Liver (tissue), 9 donors: ENCODE measurements around the gene RABAC1. TPM values are rescaled to one million over a fixed set of nuclear protein-coding genes. Genes with fewer than 3 reads are reported as not detected.

Experiments
- DNase-seq: peaks from one replicate; pipeline ENCODE4 v3.0.0-alpha.2; 2017; ENCODE audit warnings: low spot score
- H3K27ac ChIP-seq, 2 donors: one replicate each; pipeline ENCODE4 v1.7.0; 2013; ENCODE audit warnings: inconsistent platforms in 2 of 2, low read length in 2 of 2, control low read depth in 1 of 2, low read depth in 1 of 2, mild to moderate bottlenecking in 1 of 2
- H3K27me3 ChIP-seq, 4 donors: one replicate each; pipeline versions ENCODE4 v1.6.1 to v1.7.0; 2013; ENCODE audit warnings: low read length in 3 of 4, inconsistent platforms in 1 of 4, mild to moderate bottlenecking in 1 of 4, moderate library complexity in 1 of 4; ENCODE audit not compliant: control insufficient read depth in 4 of 4, insufficient read depth in 4 of 4
- H3K36me3 ChIP-seq, 4 donors: one replicate each; pipeline versions ENCODE4 v1.6.1 to v1.7.0; 2013; ENCODE audit warnings: low read length in 3 of 4, mild to moderate bottlenecking in 3 of 4, low read depth in 1 of 4, moderate library complexity in 1 of 4; ENCODE audit not compliant: control insufficient read depth in 4 of 4, insufficient read depth in 3 of 4
- H3K4me1 ChIP-seq, 4 donors: one replicate each; pipeline versions ENCODE4 v1.6.1 to v1.7.0; 2013; ENCODE audit warnings: low read length in 3 of 4, mild to moderate bottlenecking in 3 of 4, moderate library complexity in 1 of 4; ENCODE audit not compliant: control insufficient read depth in 4 of 4, insufficient read depth in 4 of 4
- H3K4me3 ChIP-seq, 3 donors: one replicate each; pipeline versions ENCODE4 v1.6.1 to v1.7.0; 2013; ENCODE audit warnings: low read length in 3 of 3, control low read depth in 1 of 3, low read depth in 1 of 3, mild to moderate bottlenecking in 1 of 3
- H3K9ac ChIP-seq, 2 donors: one replicate each; pipeline ENCODE4 v1.7.0; 2013; ENCODE audit warnings: low read length in 2 of 2, mild to moderate bottlenecking in 2 of 2, moderate library complexity in 2 of 2, control low read depth in 1 of 2, low read depth in 1 of 2
- H3K9me3 ChIP-seq, 4 donors: one replicate each; pipeline versions ENCODE4 v1.6.1 to v1.7.0; 2013; ENCODE audit warnings: low read length in 3 of 4; ENCODE audit not compliant: control insufficient read depth in 4 of 4
- ATF3 ChIP-seq: IDR thresholded peaks from 2 replicates; pipeline ENCODE4 v1.6.1; 2016; ENCODE audit warnings: antibody characterized with exemption
- CTCF ChIP-seq: fragments of 150-350 bp; IDR thresholded peaks from 2 replicates; pipeline ENCODE4 v1.5.1; 2017; ENCODE audit warnings: improper control_type of control experiment, low read depth, low read length; ENCODE audit not compliant: missing input control
- EGR1 ChIP-seq, 2 donors: IDR thresholded peaks; 2 replicates each; pipeline ENCODE4 v1.6.1; 2016 to 2018; ENCODE audit warnings: antibody characterized with exemption in 2 of 2, low read depth in 2 of 2
- FOXA1 ChIP-seq: IDR thresholded peaks from 2 replicates; pipeline ENCODE4 v1.6.1; 2016; ENCODE audit warnings: antibody characterized with exemption
- HNF4A ChIP-seq, 2 donors: conservative IDR thresholded peaks; 2 replicates each; pipeline ENCODE4 v1.6.1; 2016; ENCODE audit warnings: antibody characterized with exemption in 2 of 2, mild to moderate bottlenecking in 2 of 2
- HNF4G ChIP-seq: IDR thresholded peaks from 2 replicates; pipeline ENCODE4 v1.6.1; 2016; ENCODE audit warnings: antibody characterized with exemption
- JUND ChIP-seq, 2 donors: IDR thresholded peaks; 2 replicates each; pipeline ENCODE4 v1.6.1; 2016; ENCODE audit warnings: antibody characterized with exemption in 2 of 2
- MAX ChIP-seq: IDR thresholded peaks from 2 replicates; pipeline ENCODE4 v1.6.1; 2016; ENCODE audit warnings: antibody characterized with exemption
- RAD21 ChIP-seq, 2 donors: IDR thresholded peaks; 2 replicates each; pipeline ENCODE4 v1.6.1; 2016; ENCODE audit warnings: antibody characterized with exemption in 2 of 2, mild to moderate bottlenecking in 2 of 2
- REST ChIP-seq: IDR thresholded peaks from 2 replicates; pipeline ENCODE4 v1.6.1; 2016; ENCODE audit warnings: antibody characterized with exemption, mild to moderate bottlenecking
- SP1 ChIP-seq: IDR thresholded peaks from 2 replicates; pipeline ENCODE4 v1.6.1; 2018; ENCODE audit warnings: antibody characterized with exemption, mild to moderate bottlenecking
- TAF1 ChIP-seq: conservative IDR thresholded peaks from 2 replicates; pipeline ENCODE4 v1.6.1; 2016; ENCODE audit warnings: antibody characterized with exemption, mild to moderate bottlenecking
- YY1 ChIP-seq: IDR thresholded peaks from 2 replicates; pipeline ENCODE4 v1.6.1; 2016; ENCODE audit warnings: antibody characterized with exemption, mild to moderate bottlenecking
- WGBS: extraction: QIAGEN DNeasy Blood & Tissue Kit; methylation state at CpG from one replicate; pipeline ENCODE4 v1.1.7; 2013; 5-methylcytosine and 5-hydroxymethylcytosine counted together
- polyA plus RNA-seq, 2 donors: library from polyadenylated mRNA; stranded (reverse) in 1 of 2; unstranded in 1 of 2; fragments of 200-250 nt in 1 of 2; fragments of >200 nt in 1 of 2; fragmentation: Nextera tagmentation in 1 of 2; extraction: Ambion mirVana in 1 of 2; gene quantifications; one replicate each; pipeline versions ENCODE4 v1.2.1 to v1.2.3, GENCODE V29; 2013 to 2015
- total RNA-seq, 2 donors: library from RNA; depleted of rRNA; stranded (reverse); fragments of >200 nt; gene quantifications; one replicate each; pipeline ENCODE4 v1.2.3, GENCODE V29; 2014
- donor health status: healthy.
- donor health status: healthy.
- donor health status: healthy.
- donor health status: healthy.
- donor health status: healthy.

The RABAC1 gene
- total and polyA plus RNA-seq, 4 donors = 43.2 to 161 (median 99.3) TPM

GRCh38 chr19:42006569-42006968 is 47.4 kb upstream of the RABAC1 start:
- no peaks in the 10 kb centered on the region for H3K9me3 ChIP-seq
- no peak for TF ChIP-seq ATF3
- no peak overlapping the region for H3K4me3 ChIP-seq
- H3K4me1 ChIP-seq = no peaks in the 10 kb centered on the region
- no peak overlapping the region for H3K9ac ChIP-seq
- peaks cover 0 to 7% (median under 1%) of the 10 kb centered on the region in 4 donors for H3K27me3 ChIP-seq
- H3K36me3 ChIP-seq = no peaks in the 10 kb centered on the region
- H3K27ac ChIP-seq = no peak overlapping the region
- 83% methylated on average over 13 of the region's 13 CpGs for WGBS
- DNase-seq = no peak

GRCh38 chr19:42005504-42005903 is 46.4 kb upstream of the RABAC1 start:
- H3K27ac ChIP-seq = no peak overlapping the region
- no peaks in the 10 kb centered on the region for H3K4me1 ChIP-seq
- TF ChIP-seq CTCF (no peak), FOXA1 (no peak), MAX (no peak), EGR1 (IDR thresholded peaks at IDR 0.05; ENCODE audit: low read depth in 2 of 2) (no peak), HNF4A (conservative IDR thresholded peaks at IDR 0.05) (no peak), YY1 (no peak)
- H3K9ac ChIP-seq = no peak overlapping the region
- DNase-seq = no peak
- H3K27me3 ChIP-seq = peaks cover 0 to 9% (median 2%) of the 10 kb centered on the region in 4 donors
- WGBS = 89% methylated on average over 22 of the region's 22 CpGs
- H3K9me3 ChIP-seq = no peaks in the 10 kb centered on the region
- H3K36me3 ChIP-seq = no peaks in the 10 kb centered on the region
- H3K4me3 ChIP-seq = no peak overlapping the region

GRCh38 chr19:42003506-42004294 is 44.6 kb upstream of the RABAC1 start:
- WGBS = 71% methylated on average over 21 of the region's 21 CpGs
- Histone ChIP-seq H3K9me3 (no peaks in the 10 kb centered on the region), H3K4me3 (no peak overlapping the region), H3K9ac (no peak overlapping the region), H3K27ac (no peak overlapping the region), H3K27me3 (peaks cover 5 to 19% (median 7%) of the 10 kb centered on the region in 4 donors), H3K36me3 (no peaks in the 10 kb centered on the region), H3K4me1 (no peaks in the 10 kb centered on the region)
- DNase-seq = no peak
- TF ChIP-seq ATF3 (no peak), CTCF (no peak), SP1 (no peak), REST (no peak), HNF4G (no peak), RAD21 (IDR thresholded peaks at IDR 0.05) (no peak), JUND (IDR thresholded peaks at IDR 0.05) (no peak), TAF1 (no peak)
